ENCODE measurements around the gene CELSR2.
"Not testable (repeated sequence)": the region's sequence is repeated elsewhere in the genome, so short reads cannot be mapped to it uniquely, and the experiment has no call there.

The CELSR2 gene

DNA sequence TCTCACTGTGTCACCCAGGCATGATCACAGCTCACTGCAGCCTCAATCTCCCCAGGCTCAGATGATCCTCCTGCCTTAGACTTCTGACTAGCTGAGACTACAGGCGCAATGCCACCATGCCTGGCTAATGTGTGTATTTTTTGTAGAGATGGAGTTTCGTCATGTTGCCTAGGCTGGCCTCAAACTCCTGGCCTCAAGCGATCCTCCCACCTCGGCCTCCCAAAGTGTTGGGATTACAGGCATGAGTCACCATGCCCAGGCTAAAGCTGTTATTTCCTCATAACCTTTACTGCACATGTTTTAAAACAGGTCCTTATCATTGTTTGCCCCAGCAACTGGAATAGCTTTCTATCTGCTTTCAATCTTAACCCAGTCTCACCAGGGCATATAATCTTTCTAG is 32.7 kb upstream of the CELSR2 start:
- Histone ChIP-seq H2AFZ (ENCODE audit: low read length) (no peak overlapping the region), H3K9ac (ENCODE audit: low read length) (no peak overlapping the region), H3F3A (ENCODE audit: insufficient read depth, low read length) (no peaks in the 10 kb centered on the region), H3K4me1 (ENCODE audit: low read length) (0 out of 2 replicates have a peak, but pooled peaks cover 5% of the 10 kb centered on the region), H3K4me3 (ENCODE audit: low read length) (no peak overlapping the region), H3K27me3 (replicated peaks; ENCODE audit: insufficient read depth, low read length) (no peaks in the 10 kb centered on the region), H4K20me1 (ENCODE audit: insufficient read depth, low read length) (no peaks in the 10 kb centered on the region), H3K27ac (ENCODE audit: low read length) (no peak overlapping the region), H3K4me2 (ENCODE audit: low read depth, low read length) (no peak overlapping the region), H3K9me3 (replicated peaks; ENCODE audit: insufficient read depth, low read length) (no peaks in the 10 kb centered on the region), H3K79me2 (ENCODE audit: low read length) (peaks cover 66% of the 10 kb centered on the region), H3K36me3 (replicated peaks; ENCODE audit: insufficient read depth, low read length) (no peaks in the 10 kb centered on the region), H3K9me2 (replicated peaks; ENCODE audit: insufficient read depth, low read length) (no peaks in the 10 kb centered on the region)
- no peak for DNase-seq
- TF ChIP-seq EZH2 (optimal IDR thresholded peaks at IDR 0.05; ENCODE audit: low read depth, low read length) = no peak
- TF ChIP-seq, protein P1, sequence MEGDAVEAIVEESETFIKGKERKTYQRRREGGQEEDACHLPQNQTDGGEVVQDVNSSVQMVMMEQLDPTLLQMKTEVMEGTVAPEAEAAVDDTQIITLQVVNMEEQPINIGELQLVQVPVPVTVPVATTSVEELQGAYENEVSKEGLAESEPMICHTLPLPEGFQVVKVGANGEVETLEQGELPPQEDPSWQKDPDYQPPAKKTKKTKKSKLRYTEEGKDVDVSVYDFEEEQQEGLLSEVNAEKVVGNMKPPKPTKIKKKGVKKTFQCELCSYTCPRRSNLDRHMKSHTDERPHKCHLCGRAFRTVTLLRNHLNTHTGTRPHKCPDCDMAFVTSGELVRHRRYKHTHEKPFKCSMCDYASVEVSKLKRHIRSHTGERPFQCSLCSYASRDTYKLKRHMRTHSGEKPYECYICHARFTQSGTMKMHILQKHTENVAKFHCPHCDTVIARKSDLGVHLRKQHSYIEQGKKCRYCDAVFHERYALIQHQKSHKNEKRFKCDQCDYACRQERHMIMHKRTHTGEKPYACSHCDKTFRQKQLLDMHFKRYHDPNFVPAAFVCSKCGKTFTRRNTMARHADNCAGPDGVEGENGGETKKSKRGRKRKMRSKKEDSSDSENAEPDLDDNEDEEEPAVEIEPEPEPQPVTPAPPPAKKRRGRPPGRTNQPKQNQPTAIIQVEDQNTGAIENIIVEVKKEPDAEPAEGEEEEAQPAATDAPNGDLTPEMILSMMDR (IDR thresholded peaks at IDR 0.05; ENCODE audit: low read length) = no peak
- TF ChIP-seq EZH2phosphoT487 (IDR thresholded peaks at IDR 0.05; ENCODE audit: low read length) = no peak

DNA sequence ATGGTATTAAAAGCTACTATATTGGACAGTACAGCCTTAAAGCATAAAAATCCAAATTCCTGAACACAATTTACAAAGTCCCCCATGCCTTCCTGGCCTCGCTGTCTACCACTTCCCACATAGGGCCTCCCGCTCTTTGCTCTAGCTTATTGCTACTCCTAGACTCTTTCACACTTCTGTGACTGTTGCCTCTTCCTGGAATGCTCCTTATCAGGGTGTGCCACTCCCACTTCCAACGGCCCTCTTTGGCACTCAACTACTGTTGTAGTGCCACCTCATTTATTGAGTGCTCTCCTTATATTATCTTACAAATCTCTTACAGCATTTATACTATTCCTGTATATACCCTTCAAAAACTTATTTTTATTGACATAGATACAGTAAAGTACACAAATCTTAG is 30.8 kb upstream of the CELSR2 start:
- Histone ChIP-seq H2AFZ (ENCODE audit: low read length) (no peak overlapping the region), H3K36me3 (replicated peaks; ENCODE audit: insufficient read depth, low read length) (no peaks in the 10 kb centered on the region)

DNA sequence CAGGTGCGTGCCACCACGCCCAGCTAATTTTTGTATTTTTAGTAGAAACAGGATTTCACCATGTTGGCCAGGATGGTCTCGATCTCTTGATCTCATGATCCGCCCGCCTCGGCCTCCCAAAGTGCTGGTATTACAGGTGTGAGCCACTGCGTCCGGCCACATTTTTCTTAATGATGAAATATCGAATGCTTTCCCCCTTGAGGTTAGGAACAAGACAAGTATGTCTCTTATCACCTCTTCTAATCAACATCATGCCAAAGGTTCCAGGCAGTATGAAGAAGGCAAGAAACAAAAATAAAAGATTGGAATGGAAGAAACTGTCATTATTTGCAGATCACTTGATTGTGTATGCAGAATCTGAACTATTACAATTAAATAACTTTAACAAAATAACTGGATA is 28.1 kb upstream of the CELSR2 start:
- not testable (repeated sequence) for H3K4me2 ChIP-seq (ENCODE audit: low read depth, low read length); H2AFZ ChIP-seq (ENCODE audit: low read length); H3K27me3 ChIP-seq (replicated peaks; ENCODE audit: insufficient read depth, low read length); H3K9me2 ChIP-seq (replicated peaks; ENCODE audit: insufficient read depth, low read length); H3K9ac ChIP-seq (ENCODE audit: low read length); H3K4me1 ChIP-seq (ENCODE audit: low read length); H3F3A ChIP-seq (ENCODE audit: insufficient read depth, low read length); DNase-seq; H3K4me3 ChIP-seq (ENCODE audit: low read length); H4K20me1 ChIP-seq (ENCODE audit: insufficient read depth, low read length); H3K36me3 ChIP-seq (replicated peaks; ENCODE audit: insufficient read depth, low read length); H3K9me3 ChIP-seq (replicated peaks; ENCODE audit: insufficient read depth, low read length); H3K27ac ChIP-seq (ENCODE audit: low read length)
- peaks cover 63% of the 10 kb centered on the region for H3K79me2 ChIP-seq (ENCODE audit: low read length)

More for the DNA sequence above, 30.8 kb upstream of the CELSR2 start:
- Histone ChIP-seq H3K9me2 (replicated peaks; ENCODE audit: insufficient read depth, low read length) (no peaks in the 10 kb centered on the region), H3K9ac (ENCODE audit: low read length) (no peak overlapping the region), H3K4me3 (ENCODE audit: low read length) (no peak overlapping the region), H4K20me1 (ENCODE audit: insufficient read depth, low read length) (no peaks in the 10 kb centered on the region), H3K27me3 (replicated peaks; ENCODE audit: insufficient read depth, low read length) (no peaks in the 10 kb centered on the region), H3K27ac (ENCODE audit: low read length) (no peak overlapping the region), H3K79me2 (ENCODE audit: low read length) (peaks cover 78% of the 10 kb centered on the region), H3F3A (ENCODE audit: insufficient read depth, low read length) (no peaks in the 10 kb centered on the region), H3K4me1 (ENCODE audit: low read length) (0 out of 2 replicates have a peak, but pooled peaks cover 5% of the 10 kb centered on the region), H3K4me2 (ENCODE audit: low read depth, low read length) (no peak overlapping the region), H3K9me3 (replicated peaks; ENCODE audit: insufficient read depth, low read length) (no peaks in the 10 kb centered on the region)
- TF ChIP-seq, protein P1 (IDR thresholded peaks at IDR 0.05; ENCODE audit: low read length) = no peak
- TF ChIP-seq EZH2phosphoT487 (IDR thresholded peaks at IDR 0.05; ENCODE audit: low read length) = no peak
- DNase-seq = no peak

DNA sequence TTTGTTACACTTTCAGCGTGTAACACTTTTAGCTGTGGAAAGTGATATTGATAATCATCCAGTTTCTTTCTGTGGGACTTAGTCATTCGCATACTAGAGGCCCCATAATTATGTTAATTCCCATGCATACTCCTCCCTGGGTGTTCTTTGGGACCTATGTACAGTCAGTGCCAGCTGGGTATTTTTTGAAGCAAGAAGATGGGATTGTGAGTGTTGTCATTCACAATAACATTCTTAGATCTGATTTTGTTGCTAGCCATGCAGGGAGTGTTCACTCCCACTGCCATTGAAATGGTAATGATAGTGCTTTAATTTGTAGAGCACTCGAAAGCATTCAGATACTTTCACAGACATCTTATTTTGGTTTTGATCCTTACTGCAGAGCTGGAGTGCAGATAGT is 24.0 kb upstream of the CELSR2 start:
- Histone ChIP-seq H3K27ac (ENCODE audit: low read length) (no peak overlapping the region), H3K79me2 (ENCODE audit: low read length) (peaks cover 31% of the 10 kb centered on the region), H3K27me3 (replicated peaks; ENCODE audit: insufficient read depth, low read length) (no peaks in the 10 kb centered on the region), H3F3A (ENCODE audit: insufficient read depth, low read length) (no peaks in the 10 kb centered on the region), H4K20me1 (ENCODE audit: insufficient read depth, low read length) (no peaks in the 10 kb centered on the region), H3K4me3 (ENCODE audit: low read length) (no peak overlapping the region), H3K9me2 (replicated peaks; ENCODE audit: insufficient read depth, low read length) (no peaks in the 10 kb centered on the region), H2AFZ (ENCODE audit: low read length) (no peak overlapping the region), H3K36me3 (replicated peaks; ENCODE audit: insufficient read depth, low read length) (no peaks in the 10 kb centered on the region; the same call in 1 of the 2 replicates), H3K9ac (ENCODE audit: low read length) (no peak overlapping the region), H3K4me2 (ENCODE audit: low read depth, low read length) (no peak overlapping the region), H3K4me1 (ENCODE audit: low read length) (no peaks in the 10 kb centered on the region), H3K9me3 (replicated peaks; ENCODE audit: insufficient read depth, low read length) (no peaks in the 10 kb centered on the region)
- DNase-seq = no peak
- TF ChIP-seq, protein P1 (IDR thresholded peaks at IDR 0.05; ENCODE audit: low read length) = no peak
- TF ChIP-seq EZH2 (optimal IDR thresholded peaks at IDR 0.05; ENCODE audit: low read depth, low read length) (no peak), EZH2phosphoT487 (IDR thresholded peaks at IDR 0.05; ENCODE audit: low read length) (no peak)
